GM23338 (cell line): Measurements from ENCODE around the gene VAPB. TPM values are rescaled to one million over a fixed set of nuclear protein-coding genes. Genes with fewer than 3 reads are reported as not detected.

ENCODE experiments used
- EZH2 ChIP-seq: fragments of 200-600 bp; sonication (generic); IDR thresholded peaks from one replicate; pipeline ENCODE4 v1.8.0; 2017; ENCODE audit warnings: antibody characterized with exemption, mild to moderate bottlenecking, low read depth; ENCODE audit not compliant: unreplicated experiment
- EZH2phosphoT487 ChIP-seq: fragments of 200-600 bp; sonication (generic); IDR thresholded peaks from one replicate; pipeline ENCODE4 v1.8.1; 2018; ENCODE audit warnings: antibody characterized with exemption; ENCODE audit not compliant: unreplicated experiment
- JUNB ChIP-seq: IDR thresholded peaks from one replicate; pipeline ENCODE4 v1.6.1; 2016; ENCODE audit warnings: antibody characterized with exemption; ENCODE audit not compliant: unreplicated experiment
- NANOG ChIP-seq: IDR thresholded peaks from 2 replicates; pipeline ENCODE4 v1.6.1; 2016; ENCODE audit warnings: antibody characterized with exemption, borderline replicate concordance
- POLR2AphosphoS5 ChIP-seq: IDR thresholded peaks from 2 replicates; pipeline ENCODE4 v1.6.1; 2016; ENCODE audit warnings: antibody characterized with exemption, low read depth
- STAT1 ChIP-seq: IDR thresholded peaks from one replicate; pipeline ENCODE4 v1.6.1; 2016; ENCODE audit warnings: antibody characterized with exemption; ENCODE audit not compliant: unreplicated experiment
- polyA plus RNA-seq: library from polyadenylated mRNA; unstranded; fragments of >200 nt; fragmentation: Nextera tagmentation; extraction: Ambion mirVana; gene quantifications from 2 replicates; pipeline ENCODE4 v1.2.1, GENCODE V29; 2016
- total RNA-seq: library from RNA; depleted of rRNA; stranded (reverse); fragments of >200 nt; shearing (Covaris generic); gene quantifications from 2 replicates; pipeline ENCODE4 v1.2.3, GENCODE V29; 2014
- TF ChIP-seq, protein P1 (sequence below): fragments of 250-450 bp; sonication (Bioruptor Pico); IDR thresholded peaks from 2 replicates; pipeline ENCODE4 v1.5.0; 2020; ENCODE audit warnings: mild to moderate bottlenecking, moderate library complexity
- TF ChIP-seq, protein P2 (sequence below), 2 experiments: fragments of 200-600 bp in 1 of 2; sonication (generic) in 1 of 2; conservative IDR thresholded peaks; 2 replicates each; pipeline versions ENCODE4 v1.5.1 to v1.6.1; 2016 to 2017; ENCODE audit warnings: antibody characterized with exemption in 2 of 2, low read depth in 2 of 2, mild to moderate bottlenecking in 2 of 2, moderate library complexity in 1 of 2
- TF ChIP-seq, protein P3 (sequence below): IDR thresholded peaks from 2 replicates; pipeline ENCODE4 v1.6.1; 2016; ENCODE audit warnings: antibody characterized with exemption

VAPB gene
- total and polyA plus RNA-seq, 2 experiments from 2014 or later, result 18.8 to 22.9 TPM

DNA sequence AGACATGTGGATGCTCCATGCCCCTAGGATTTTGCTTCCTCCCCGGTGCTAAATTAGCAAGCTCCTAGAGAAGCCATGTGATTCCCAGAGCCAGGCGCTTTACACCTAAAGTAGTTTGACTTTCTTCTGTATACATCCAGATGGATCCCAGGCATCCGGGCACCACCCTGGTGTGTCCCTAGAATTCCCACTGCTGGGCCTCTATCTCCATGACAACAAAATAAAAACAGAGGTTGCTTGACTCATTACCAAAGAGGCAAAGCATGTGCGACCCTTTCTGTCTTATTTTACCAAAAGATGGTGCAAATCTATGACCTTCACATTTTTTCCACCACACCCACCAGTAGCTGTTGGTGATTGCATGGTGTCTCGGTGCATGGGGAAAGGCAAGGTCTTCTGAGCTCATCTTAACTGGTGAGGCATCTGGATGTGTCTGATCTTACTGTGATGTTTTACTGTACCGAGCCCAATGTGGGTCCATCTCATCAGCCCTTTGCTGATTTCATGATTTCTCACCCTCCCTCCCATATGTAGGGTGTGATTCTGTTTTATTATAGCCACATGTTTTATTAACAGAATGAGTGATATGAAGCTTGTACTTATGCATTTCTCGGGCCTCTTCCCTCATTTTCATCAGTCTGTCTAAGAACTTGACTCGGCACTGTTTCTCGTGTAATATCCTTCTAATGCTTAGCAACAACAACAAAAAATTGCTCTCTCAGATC, 27.4 kb upstream of the VAPB start (continued):
- TF ChIP-seq, protein P1, sequence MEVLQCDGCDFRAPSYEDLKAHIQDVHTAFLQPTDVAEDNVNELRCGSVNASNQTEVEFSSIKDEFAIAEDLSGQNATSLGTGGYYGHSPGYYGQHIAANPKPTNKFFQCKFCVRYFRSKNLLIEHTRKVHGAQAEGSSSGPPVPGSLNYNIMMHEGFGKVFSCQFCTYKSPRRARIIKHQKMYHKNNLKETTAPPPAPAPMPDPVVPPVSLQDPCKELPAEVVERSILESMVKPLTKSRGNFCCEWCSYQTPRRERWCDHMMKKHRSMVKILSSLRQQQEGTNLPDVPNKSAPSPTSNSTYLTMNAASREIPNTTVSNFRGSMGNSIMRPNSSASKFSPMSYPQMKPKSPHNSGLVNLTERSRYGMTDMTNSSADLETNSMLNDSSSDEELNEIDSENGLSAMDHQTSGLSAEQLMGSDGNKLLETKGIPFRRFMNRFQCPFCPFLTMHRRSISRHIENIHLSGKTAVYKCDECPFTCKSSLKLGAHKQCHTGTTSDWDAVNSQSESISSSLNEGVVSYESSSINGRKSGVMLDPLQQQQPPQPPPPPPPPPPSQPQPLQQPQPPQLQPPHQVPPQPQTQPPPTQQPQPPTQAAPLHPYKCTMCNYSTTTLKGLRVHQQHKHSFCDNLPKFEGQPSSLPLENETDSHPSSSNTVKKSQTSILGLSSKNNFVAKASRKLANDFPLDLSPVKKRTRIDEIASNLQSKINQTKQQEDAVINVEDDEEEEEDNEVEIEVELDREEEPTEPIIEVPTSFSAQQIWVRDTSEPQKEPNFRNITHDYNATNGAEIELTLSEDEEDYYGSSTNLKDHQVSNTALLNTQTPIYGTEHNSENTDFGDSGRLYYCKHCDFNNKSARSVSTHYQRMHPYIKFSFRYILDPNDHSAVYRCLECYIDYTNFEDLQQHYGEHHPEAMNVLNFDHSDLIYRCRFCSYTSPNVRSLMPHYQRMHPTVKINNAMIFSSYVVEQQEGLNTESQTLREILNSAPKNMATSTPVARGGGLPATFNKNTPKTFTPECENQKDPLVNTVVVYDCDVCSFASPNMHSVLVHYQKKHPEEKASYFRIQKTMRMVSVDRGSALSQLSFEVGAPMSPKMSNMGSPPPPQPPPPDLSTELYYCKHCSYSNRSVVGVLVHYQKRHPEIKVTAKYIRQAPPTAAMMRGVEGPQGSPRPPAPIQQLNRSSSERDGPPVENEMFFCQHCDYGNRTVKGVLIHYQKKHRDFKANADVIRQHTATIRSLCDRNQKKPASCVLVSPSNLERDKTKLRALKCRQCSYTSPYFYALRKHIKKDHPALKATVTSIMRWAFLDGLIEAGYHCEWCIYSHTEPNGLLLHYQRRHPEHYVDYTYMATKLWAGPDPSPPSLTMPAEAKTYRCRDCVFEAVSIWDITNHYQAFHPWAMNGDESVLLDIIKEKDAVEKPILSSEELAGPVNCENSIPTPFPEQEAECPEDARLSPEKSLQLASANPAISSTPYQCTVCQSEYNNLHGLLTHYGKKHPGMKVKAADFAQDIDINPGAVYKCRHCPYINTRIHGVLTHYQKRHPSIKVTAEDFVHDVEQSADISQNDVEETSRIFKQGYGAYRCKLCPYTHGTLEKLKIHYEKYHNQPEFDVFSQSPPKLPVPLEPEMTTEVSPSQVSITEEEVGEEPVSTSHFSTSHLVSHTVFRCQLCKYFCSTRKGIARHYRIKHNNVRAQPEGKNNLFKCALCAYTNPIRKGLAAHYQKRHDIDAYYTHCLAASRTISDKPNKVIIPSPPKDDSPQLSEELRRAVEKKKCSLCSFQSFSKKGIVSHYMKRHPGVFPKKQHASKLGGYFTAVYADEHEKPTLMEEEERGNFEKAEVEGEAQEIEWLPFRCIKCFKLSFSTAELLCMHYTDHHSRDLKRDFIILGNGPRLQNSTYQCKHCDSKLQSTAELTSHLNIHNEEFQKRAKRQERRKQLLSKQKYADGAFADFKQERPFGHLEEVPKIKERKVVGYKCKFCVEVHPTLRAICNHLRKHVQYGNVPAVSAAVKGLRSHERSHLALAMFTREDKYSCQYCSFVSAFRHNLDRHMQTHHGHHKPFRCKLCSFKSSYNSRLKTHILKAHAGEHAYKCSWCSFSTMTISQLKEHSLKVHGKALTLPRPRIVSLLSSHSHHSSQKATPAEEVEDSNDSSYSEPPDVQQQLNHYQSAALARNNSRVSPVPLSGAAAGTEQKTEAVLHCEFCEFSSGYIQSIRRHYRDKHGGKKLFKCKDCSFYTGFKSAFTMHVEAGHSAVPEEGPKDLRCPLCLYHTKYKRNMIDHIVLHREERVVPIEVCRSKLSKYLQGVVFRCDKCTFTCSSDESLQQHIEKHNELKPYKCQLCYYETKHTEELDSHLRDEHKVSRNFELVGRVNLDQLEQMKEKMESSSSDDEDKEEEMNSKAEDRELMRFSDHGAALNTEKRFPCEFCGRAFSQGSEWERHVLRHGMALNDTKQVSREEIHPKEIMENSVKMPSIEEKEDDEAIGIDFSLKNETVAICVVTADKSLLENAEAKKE (CRISPR knock-in tag), result no peak
- TF ChIP-seq, protein P2, sequence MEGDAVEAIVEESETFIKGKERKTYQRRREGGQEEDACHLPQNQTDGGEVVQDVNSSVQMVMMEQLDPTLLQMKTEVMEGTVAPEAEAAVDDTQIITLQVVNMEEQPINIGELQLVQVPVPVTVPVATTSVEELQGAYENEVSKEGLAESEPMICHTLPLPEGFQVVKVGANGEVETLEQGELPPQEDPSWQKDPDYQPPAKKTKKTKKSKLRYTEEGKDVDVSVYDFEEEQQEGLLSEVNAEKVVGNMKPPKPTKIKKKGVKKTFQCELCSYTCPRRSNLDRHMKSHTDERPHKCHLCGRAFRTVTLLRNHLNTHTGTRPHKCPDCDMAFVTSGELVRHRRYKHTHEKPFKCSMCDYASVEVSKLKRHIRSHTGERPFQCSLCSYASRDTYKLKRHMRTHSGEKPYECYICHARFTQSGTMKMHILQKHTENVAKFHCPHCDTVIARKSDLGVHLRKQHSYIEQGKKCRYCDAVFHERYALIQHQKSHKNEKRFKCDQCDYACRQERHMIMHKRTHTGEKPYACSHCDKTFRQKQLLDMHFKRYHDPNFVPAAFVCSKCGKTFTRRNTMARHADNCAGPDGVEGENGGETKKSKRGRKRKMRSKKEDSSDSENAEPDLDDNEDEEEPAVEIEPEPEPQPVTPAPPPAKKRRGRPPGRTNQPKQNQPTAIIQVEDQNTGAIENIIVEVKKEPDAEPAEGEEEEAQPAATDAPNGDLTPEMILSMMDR (conservative IDR thresholded peaks at IDR 0.05; ENCODE audit: low read depth in 2 of 2), result no peak
- TF ChIP-seq POLR2AphosphoS5 (no peak), JUNB (no peak), EZH2 (no peak), EZH2phosphoT487 (no peak), STAT1 (no peak), NANOG (no peak)
- TF ChIP-seq, protein P3, sequence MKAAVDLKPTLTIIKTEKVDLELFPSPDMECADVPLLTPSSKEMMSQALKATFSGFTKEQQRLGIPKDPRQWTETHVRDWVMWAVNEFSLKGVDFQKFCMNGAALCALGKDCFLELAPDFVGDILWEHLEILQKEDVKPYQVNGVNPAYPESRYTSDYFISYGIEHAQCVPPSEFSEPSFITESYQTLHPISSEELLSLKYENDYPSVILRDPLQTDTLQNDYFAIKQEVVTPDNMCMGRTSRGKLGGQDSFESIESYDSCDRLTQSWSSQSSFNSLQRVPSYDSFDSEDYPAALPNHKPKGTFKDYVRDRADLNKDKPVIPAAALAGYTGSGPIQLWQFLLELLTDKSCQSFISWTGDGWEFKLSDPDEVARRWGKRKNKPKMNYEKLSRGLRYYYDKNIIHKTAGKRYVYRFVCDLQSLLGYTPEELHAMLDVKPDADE, result no peak
